Measurements from ENCODE around the gene TMEM223. TPM values are rescaled to one million over a fixed set of nuclear protein-coding genes. Genes with fewer than 3 reads are reported as not detected.

Gene TMEM223
- polyA plus RNA-seq, 1 donor (not counting 4 experiments of a cell fraction or from before 2014, with no cell fraction given) = 11.0 TPM

- no peak overlapping the region for H3K4me3 ChIP-seq (ENCODE audit: control insufficient read depth in 2 of 3, extremely low read depth in 1 of 3, insufficient read depth in 2 of 3, low read depth in 1 of 3, low read length in 3 of 3)
- no peaks in the 10 kb centered on the region for H3K27me3 ChIP-seq (ENCODE audit: control insufficient read depth, extremely low read depth, insufficient read depth, low read length)
- H3K9ac ChIP-seq (ENCODE audit: control insufficient read depth, extremely low read depth, insufficient read depth, low read length) = no peak overlapping the region
- no peak overlapping the region for H3K27ac ChIP-seq (ENCODE audit: control insufficient read depth, insufficient read depth, low read length)
- FAIRE-seq = no peak
- DNase-seq (ENCODE audit: low read depth, low spot score) = no peak
- H3K4me1 ChIP-seq (ENCODE audit: control insufficient read depth, extremely low read depth, insufficient read depth, low read length) = peaks cover 12% of the 10 kb centered on the region
- H3K9me1 ChIP-seq (ENCODE audit: control insufficient read depth, extremely low read depth, insufficient read depth, low read length) = no peaks in the 10 kb centered on the region
- H2AFZ ChIP-seq (ENCODE audit: control insufficient read depth, low read length) = no peak overlapping the region
- no peak overlapping the region for H3K4me2 ChIP-seq (ENCODE audit: control insufficient read depth, extremely low read depth, insufficient read depth, low read depth, low read length)
- peaks cover 8 to 10% of the 10 kb centered on the region in 2 experiments for H3K36me3 ChIP-seq (ENCODE audit: control insufficient read depth in 2 of 2, extremely low read depth in 1 of 2, insufficient read depth in 2 of 2, low read length in 2 of 2)
- peaks cover 15% of the 10 kb centered on the region for H3K79me2 ChIP-seq (ENCODE audit: control insufficient read depth, insufficient read depth, low read length)
- no peak for TF ChIP-seq CTCF (optimal IDR thresholded peaks at IDR 0.05 in 1 of 3, IDR thresholded peaks at IDR 0.05 in 1 of 3, conservative IDR thresholded peaks at IDR 0.05 in 1 of 3; ENCODE audit: extremely low read depth in 1 of 3, insufficient read depth in 2 of 3, low read length in 3 of 3)
- no peak for TF ChIP-seq EZH2 (IDR thresholded peaks at IDR 0.05; ENCODE audit: low read length)
- H4K20me1 ChIP-seq (ENCODE audit: control insufficient read depth, extremely low read depth, insufficient read depth, low read length) = no peaks in the 10 kb centered on the region
- no peaks in the 10 kb centered on the region for H3K9me3 ChIP-seq (ENCODE audit: control insufficient read depth, low read depth, low read length)
- dilution Hi-C loops (cut with MboI; ENCODE audit: extremely low pct_ligation_motif_present, low sequenced_read_pairs) = no loop called here
Measured at GRCh38 chr11:62775646-62776045, 16.2 kb downstream of the TMEM223 start.

GRCh38 chr11:62774407-62774806, 17.4 kb downstream of the TMEM223 start:
- Histone ChIP-seq H2AFZ (ENCODE audit: control insufficient read depth, low read length) (no peak overlapping the region), H3K79me2 (ENCODE audit: control insufficient read depth, insufficient read depth, low read length) (peaks cover 15% of the 10 kb centered on the region), H3K36me3 (ENCODE audit: control insufficient read depth in 2 of 2, extremely low read depth in 1 of 2, insufficient read depth in 2 of 2, low read length in 2 of 2) (peaks cover 8 to 10% of the 10 kb centered on the region in 2 experiments), H4K20me1 (ENCODE audit: control insufficient read depth, extremely low read depth, insufficient read depth, low read length) (no peaks in the 10 kb centered on the region), H3K27me3 (ENCODE audit: control insufficient read depth, extremely low read depth, insufficient read depth, low read length) (no peaks in the 10 kb centered on the region), H3K27ac (ENCODE audit: control insufficient read depth, insufficient read depth, low read length) (no peak overlapping the region), H3K9me3 (ENCODE audit: control insufficient read depth, low read depth, low read length) (no peaks in the 10 kb centered on the region), H3K4me3 (ENCODE audit: control insufficient read depth in 2 of 3, extremely low read depth in 1 of 3, insufficient read depth in 2 of 3, low read depth in 1 of 3, low read length in 3 of 3) (no peak overlapping the region), H3K9ac (ENCODE audit: control insufficient read depth, extremely low read depth, insufficient read depth, low read length) (no peak overlapping the region), H3K4me1 (ENCODE audit: control insufficient read depth, extremely low read depth, insufficient read depth, low read length) (peaks cover 18% of the 10 kb centered on the region), H3K9me1 (ENCODE audit: control insufficient read depth, extremely low read depth, insufficient read depth, low read length) (no peaks in the 10 kb centered on the region), H3K4me2 (ENCODE audit: control insufficient read depth, extremely low read depth, insufficient read depth, low read depth, low read length) (no peak overlapping the region)
- no peak for FAIRE-seq
- no peak for DNase-seq (ENCODE audit: low read depth, low spot score)
- TF ChIP-seq CTCF (optimal IDR thresholded peaks at IDR 0.05 in 1 of 3, IDR thresholded peaks at IDR 0.05 in 1 of 3, conservative IDR thresholded peaks at IDR 0.05 in 1 of 3; ENCODE audit: extremely low read depth in 1 of 3, insufficient read depth in 2 of 3, low read length in 3 of 3) (no peak), EZH2 (IDR thresholded peaks at IDR 0.05; ENCODE audit: low read length) (no peak)
- dilution Hi-C loops (cut with MboI; ENCODE audit: extremely low pct_ligation_motif_present, low sequenced_read_pairs) = no loop called here
